Mesothelial cell of epicardium (in vitro differentiated cells): ENCODE data around the gene MAGI2. TPM values are rescaled to one million over a fixed set of nuclear protein-coding genes. Genes with fewer than 3 reads are reported as not detected.

Experiments
- DNase-seq, 2 experiments: peaks; one replicate each; pipeline ENCODE4 v3.0.0; 2021; ENCODE audit warnings: low spot score in 2 of 2; ENCODE audit not compliant: unreplicated experiment in 2 of 2
- H3K27ac Mint-ChIP-seq: 2 replicates; pipeline ENCODE4 v1.8.0; 2021; ENCODE audit warnings: mixed read lengths
- H3K27me3 Mint-ChIP-seq: 2 replicates; pipeline ENCODE4 v1.8.0; 2021; ENCODE audit warnings: low read depth, mixed read lengths
- H3K36me3 Mint-ChIP-seq: 2 replicates; pipeline ENCODE4 v1.8.0; 2021; ENCODE audit warnings: mixed read lengths
- H3K4me1 Mint-ChIP-seq: 2 replicates; pipeline ENCODE4 v1.8.0; 2021; ENCODE audit warnings: mixed read lengths
- H3K4me3 Mint-ChIP-seq: 2 replicates; pipeline ENCODE4 v1.8.0; 2021; ENCODE audit warnings: mild to moderate bottlenecking, moderate library complexity, mixed read lengths
- H3K9me3 Mint-ChIP-seq: 2 replicates; pipeline ENCODE4 v1.8.0; 2021; ENCODE audit warnings: mixed read lengths
- total RNA-seq: library from RNA; stranded (reverse); gene quantifications from 3 replicates; pipeline ENCODE4 v1.2.1, GENCODE V29; 2021
- TF ChIP-seq, protein P1 (sequence below): fragments of 200-600 bp; sonication (generic); IDR thresholded peaks from one replicate; pipeline ENCODE4 v1.5.0; 2021; ENCODE audit warnings: antibody characterized with exemption; ENCODE audit not compliant: unreplicated experiment

Gene MAGI2
- total RNA-seq, 1 donor from 2014 or later = 38.4 TPM

DNA sequence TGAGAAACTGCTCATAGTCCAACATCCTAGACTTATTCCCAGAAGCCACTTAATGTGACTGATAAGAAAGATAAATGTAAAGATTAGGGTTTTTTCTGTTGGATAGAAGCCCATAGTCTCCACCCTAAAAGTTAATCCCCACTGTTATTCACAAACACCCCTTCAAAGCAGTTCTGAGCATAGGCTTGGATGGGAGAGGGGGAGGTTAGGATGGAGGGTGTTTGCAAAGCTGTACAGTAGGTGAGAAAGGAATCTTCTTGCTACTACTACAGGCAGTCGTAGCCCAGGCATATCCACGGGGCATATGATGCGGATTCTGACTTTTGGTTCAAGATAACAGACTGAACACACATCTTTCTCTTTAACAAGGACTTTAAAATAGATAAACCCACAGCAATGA, 1119.0 kb downstream of the MAGI2 start:
- TF ChIP-seq, protein P1, sequence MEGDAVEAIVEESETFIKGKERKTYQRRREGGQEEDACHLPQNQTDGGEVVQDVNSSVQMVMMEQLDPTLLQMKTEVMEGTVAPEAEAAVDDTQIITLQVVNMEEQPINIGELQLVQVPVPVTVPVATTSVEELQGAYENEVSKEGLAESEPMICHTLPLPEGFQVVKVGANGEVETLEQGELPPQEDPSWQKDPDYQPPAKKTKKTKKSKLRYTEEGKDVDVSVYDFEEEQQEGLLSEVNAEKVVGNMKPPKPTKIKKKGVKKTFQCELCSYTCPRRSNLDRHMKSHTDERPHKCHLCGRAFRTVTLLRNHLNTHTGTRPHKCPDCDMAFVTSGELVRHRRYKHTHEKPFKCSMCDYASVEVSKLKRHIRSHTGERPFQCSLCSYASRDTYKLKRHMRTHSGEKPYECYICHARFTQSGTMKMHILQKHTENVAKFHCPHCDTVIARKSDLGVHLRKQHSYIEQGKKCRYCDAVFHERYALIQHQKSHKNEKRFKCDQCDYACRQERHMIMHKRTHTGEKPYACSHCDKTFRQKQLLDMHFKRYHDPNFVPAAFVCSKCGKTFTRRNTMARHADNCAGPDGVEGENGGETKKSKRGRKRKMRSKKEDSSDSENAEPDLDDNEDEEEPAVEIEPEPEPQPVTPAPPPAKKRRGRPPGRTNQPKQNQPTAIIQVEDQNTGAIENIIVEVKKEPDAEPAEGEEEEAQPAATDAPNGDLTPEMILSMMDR = no peak
- no peak for DNase-seq
- Mint-ChIP-seq H3K27me3 (peaks cover 2% of the 10 kb centered on the region), H3K9me3 (no peaks in the 10 kb centered on the region), H3K4me3 (no peak overlapping the region), H3K4me1 (peaks cover 13% of the 10 kb centered on the region), H3K36me3 (no peaks in the 10 kb centered on the region), H3K27ac (no peak overlapping the region)

DNA sequence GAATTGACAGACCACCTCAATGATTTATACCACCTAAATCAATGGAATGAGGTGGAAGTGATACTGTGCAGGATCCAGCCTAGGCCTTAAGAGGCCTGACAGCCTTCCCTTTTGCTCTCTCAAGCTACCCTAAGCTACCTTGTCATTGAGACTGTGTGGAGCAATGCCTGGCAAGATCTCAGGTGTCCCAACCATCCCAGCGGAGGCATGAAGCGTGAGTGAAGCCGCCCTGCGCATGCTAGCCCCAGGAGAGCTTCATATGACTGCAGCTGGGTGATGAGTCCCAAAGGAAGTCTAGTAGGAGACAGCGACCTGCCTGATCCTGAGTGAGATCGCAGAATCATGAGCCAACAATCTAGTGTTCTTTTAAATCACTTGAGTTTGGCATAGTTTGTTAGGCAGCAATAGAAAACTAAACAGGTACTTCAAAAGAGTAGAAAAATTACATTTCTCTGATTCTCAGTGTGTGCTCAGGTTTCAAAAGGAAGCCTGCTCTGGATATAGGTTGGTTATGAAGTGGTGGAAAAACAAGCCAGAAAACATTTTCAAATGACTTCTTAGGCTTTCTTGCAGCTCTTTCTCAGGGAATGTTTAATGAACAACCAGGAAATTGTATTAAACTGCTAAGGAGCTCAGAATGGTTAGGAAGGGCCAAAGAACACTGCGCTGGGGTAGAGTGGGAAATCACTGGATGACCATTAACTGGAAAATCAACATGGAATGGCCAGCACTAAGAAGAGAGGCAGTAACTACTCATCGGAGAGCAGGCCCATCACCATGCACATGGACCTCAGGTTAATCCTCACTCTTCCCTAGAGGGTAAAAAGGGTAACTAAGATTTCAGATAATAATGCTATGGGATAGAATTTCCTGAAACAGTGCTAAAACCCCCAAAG, 1119.7 kb downstream of the MAGI2 start:
- H3K9me3 Mint-ChIP-seq = no peaks in the 10 kb centered on the region
- no peaks in the 10 kb centered on the region for H3K36me3 Mint-ChIP-seq
- H3K27me3 Mint-ChIP-seq = peaks cover 2% of the 10 kb centered on the region
- H3K4me1 Mint-ChIP-seq = peaks cover 13% of the 10 kb centered on the region
- TF ChIP-seq, protein P1 = no peak
- no peak for DNase-seq
- no peak overlapping the region for H3K4me3 Mint-ChIP-seq
- peak overlapping the region; percentile 40 for H3K27ac Mint-ChIP-seq

DNA sequence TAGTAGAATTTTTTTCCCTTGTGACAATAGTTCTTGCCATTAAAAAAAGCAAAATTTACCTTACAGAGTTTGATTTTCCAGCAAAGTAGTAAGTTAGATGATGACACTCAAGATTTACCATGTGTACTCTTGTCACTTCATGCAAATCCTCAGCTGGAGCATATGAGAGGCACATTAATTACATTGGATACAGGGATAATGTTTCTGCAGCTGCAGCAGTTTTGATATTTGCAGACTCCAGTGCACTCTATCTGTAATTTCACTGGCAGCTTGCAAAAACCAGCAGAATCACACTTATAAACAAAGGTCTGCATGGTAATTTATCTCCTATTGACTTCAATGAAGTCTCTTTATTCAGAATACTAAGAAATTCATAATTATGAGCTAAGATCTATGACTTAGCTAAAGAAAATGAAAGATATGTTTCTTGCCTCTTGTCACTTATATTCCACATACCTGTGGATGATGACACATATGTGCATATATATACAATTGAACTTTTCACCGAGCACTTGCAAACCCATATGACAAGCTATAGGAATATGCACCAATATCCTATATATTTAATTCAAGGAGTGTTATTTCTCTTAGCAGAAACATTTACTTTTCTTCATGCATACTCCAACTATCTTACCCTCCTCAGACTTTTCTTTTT, 1124.3 kb downstream of the MAGI2 start:
- Mint-ChIP-seq H3K27ac (no peak overlapping the region), H3K9me3 (no peaks in the 10 kb centered on the region), H3K4me3 (no peak overlapping the region), H3K36me3 (no peaks in the 10 kb centered on the region), H3K4me1 (peaks cover 9% of the 10 kb centered on the region), H3K27me3 (no peaks in the 10 kb centered on the region)
- TF ChIP-seq, protein P1 = no peak
- DNase-seq = no peak

DNA sequence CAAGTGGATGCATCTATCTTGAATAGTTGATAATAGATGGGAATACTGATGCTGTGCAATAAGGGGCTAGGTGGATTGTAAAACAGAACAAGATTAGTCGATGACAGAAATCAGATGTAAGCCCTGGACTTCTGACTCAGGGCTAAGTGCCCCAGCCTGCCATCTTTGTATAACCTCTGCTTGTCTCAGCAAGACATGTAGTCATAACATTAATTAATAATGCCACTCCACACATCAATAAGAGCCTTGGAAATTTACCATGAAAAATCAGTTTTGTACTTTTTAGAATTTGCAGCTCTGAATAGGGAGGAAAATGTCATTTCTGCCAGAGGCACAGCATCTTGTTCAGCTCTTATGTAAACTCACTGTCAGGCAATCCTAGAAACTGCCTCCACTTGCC, 1125.7 kb downstream of the MAGI2 start:
- H3K9me3 Mint-ChIP-seq = no peaks in the 10 kb centered on the region
- H3K27ac Mint-ChIP-seq = no peak overlapping the region
- H3K4me3 Mint-ChIP-seq = no peak overlapping the region
- H3K4me1 Mint-ChIP-seq = peaks cover 5% of the 10 kb centered on the region
- TF ChIP-seq, protein P1 = no peak
- DNase-seq = no peak
- no peaks in the 10 kb centered on the region for H3K36me3 Mint-ChIP-seq
- no peaks in the 10 kb centered on the region for H3K27me3 Mint-ChIP-seq

DNA sequence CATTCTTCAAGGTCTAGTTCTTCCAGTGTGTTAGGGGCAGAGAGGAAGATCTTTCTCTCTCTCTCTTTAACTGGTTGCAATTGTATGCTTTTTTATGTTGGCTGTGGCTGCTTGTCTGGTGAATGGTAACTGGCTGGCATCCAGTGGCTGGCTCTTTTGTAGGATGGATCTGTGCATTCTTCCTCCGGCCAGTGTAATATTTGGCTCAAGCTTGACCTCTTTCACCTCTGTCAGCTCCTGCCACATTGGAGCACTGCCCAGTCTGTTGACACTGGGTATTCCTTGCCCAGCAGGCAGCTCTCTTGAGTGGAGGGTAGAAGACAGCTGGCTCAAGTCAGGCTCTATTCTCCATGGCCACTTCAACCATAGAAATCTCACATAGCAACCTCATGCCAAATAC, 1126.6 kb downstream of the MAGI2 start:
- no peak for DNase-seq
- no peaks in the 10 kb centered on the region for H3K9me3 Mint-ChIP-seq
- H3K36me3 Mint-ChIP-seq = no peaks in the 10 kb centered on the region
- no peak overlapping the region for H3K27ac Mint-ChIP-seq
- H3K4me3 Mint-ChIP-seq = no peak overlapping the region
- H3K27me3 Mint-ChIP-seq = no peaks in the 10 kb centered on the region
- peaks cover 5% of the 10 kb centered on the region for H3K4me1 Mint-ChIP-seq
- TF ChIP-seq, protein P1 = no peak
